Tibial nerve (tissue), 4 donors: ENCODE data around the gene CACNG7. TPM values are rescaled to one million over a fixed set of nuclear protein-coding genes. Genes with fewer than 3 reads are reported as not detected.

Source experiments
- DNase-seq, 2 donors: peaks; one replicate each; pipeline ENCODE4 v3.0.0-alpha.2; 2019; ENCODE audit warnings: low spot score in 2 of 2
- H3K27ac ChIP-seq, 4 donors: fragments of 200-600 bp; sonication (generic) in 3 of 4; one replicate each; pipeline ENCODE4 v1.5.1; 2017 to 2019; ENCODE audit warnings: mild to moderate bottlenecking in 1 of 4
- H3K27me3 ChIP-seq, 2 donors: fragments of 200-600 bp; sonication (generic) in 1 of 2; one replicate each; pipeline versions ENCODE4 v1.5.1 to v1.6.0; 2017 to 2019
- H3K36me3 ChIP-seq, 3 donors: fragments of 200-600 bp; sonication (generic); one replicate each; pipeline ENCODE4 v1.5.1; 2018 to 2019
- H3K4me1 ChIP-seq, 4 donors: fragments of 200-600 bp; sonication (generic) in 3 of 4; one replicate each; pipeline ENCODE4 v1.5.1; 2017 to 2019
- H3K4me3 ChIP-seq, 4 donors: fragments of 200-600 bp; sonication (generic) in 3 of 4; one replicate each; pipeline ENCODE4 v1.5.1; 2017 to 2019; ENCODE audit warnings: mild to moderate bottlenecking in 1 of 4, moderate library complexity in 1 of 4
- H3K9me3 ChIP-seq, 4 donors: fragments of 200-600 bp; sonication (generic) in 3 of 4; one replicate each; pipeline ENCODE4 v1.5.1; 2017 to 2019
- CTCF ChIP-seq, 5 experiments: fragments of 200-600 bp in 3 of 5; fragments of 450-650 bp in 2 of 5; sonication (generic) in 3 of 5; IDR thresholded peaks; one replicate each; pipeline ENCODE4 v1.5.1; 2016 to 2019; ENCODE audit warnings: antibody characterized with exemption in 5 of 5, mild to moderate bottlenecking in 3 of 5, moderate library complexity in 2 of 5
- EP300 ChIP-seq, 2 donors: sonication (generic); formaldehyde crosslinking; IDR thresholded peaks; one replicate each; pipeline ENCODE4 v1.6.1; 2017; ENCODE audit warnings: antibody characterized with exemption in 2 of 2, mild to moderate bottlenecking in 1 of 2
- POLR2A ChIP-seq, 2 donors: fragments of 450-650 bp; IDR thresholded peaks; one replicate each; pipeline ENCODE4 v1.6.1; 2017; ENCODE audit warnings: antibody characterized with exemption in 2 of 2, mild to moderate bottlenecking in 2 of 2, moderate library complexity in 2 of 2
- WGBS, 2 donors: methylation state at CpG; one replicate each; pipeline ENCODE4 v1.1.5; 2018; 5-methylcytosine and 5-hydroxymethylcytosine counted together
- total RNA-seq, 4 donors: library from RNA; depleted of rRNA; stranded (reverse); fragments of >200 nt; gene quantifications; one replicate each; pipeline ENCODE4 v1.1.0, GENCODE V29; 2016

The CACNG7 gene
- total RNA-seq, 4 donors from 2014 or later = not detected

- TF ChIP-seq EP300 (IDR thresholded peaks at IDR 0.05) = no peak
- no peak for TF ChIP-seq CTCF (IDR thresholded peaks at IDR 0.05)
- TF ChIP-seq POLR2A (IDR thresholded peaks at IDR 0.05) = no peak
- 83 to 90% methylated on average over 7 of the region's 7 CpGs for WGBS, 2 donors
- H3K36me3 ChIP-seq = no peaks in the 10 kb centered on the region
- no peak overlapping the region for H3K27ac ChIP-seq
- H3K9me3 ChIP-seq = peaks cover 0 to 3% (median 0%) of the 10 kb centered on the region in 4 donors
- H3K27me3 ChIP-seq = peaks cover 0 to 15% of the 10 kb centered on the region in 2 donors
- no peak overlapping the region for H3K4me3 ChIP-seq
- H3K4me1 ChIP-seq = no peaks in the 10 kb centered on the region
- no peak for DNase-seq
Measured at GRCh38 chr19:53917356-53917755, 8.3 kb downstream of the CACNG7 start.

GRCh38 chr19:53927739-53928138 is 18.7 kb downstream of the CACNG7 start:
- no peaks in the 10 kb centered on the region for H3K27me3 ChIP-seq
- WGBS, 2 donors = 37 to 42% methylated on average over 8 of the region's 8 CpGs
- H3K4me1 ChIP-seq = no peaks in the 10 kb centered on the region
- DNase-seq = no peak
- H3K27ac ChIP-seq = no peak overlapping the region
- no peak for TF ChIP-seq EP300 (IDR thresholded peaks at IDR 0.05)
- no peak overlapping the region for H3K4me3 ChIP-seq
- H3K36me3 ChIP-seq = no peaks in the 10 kb centered on the region
- H3K9me3 ChIP-seq = no peaks in the 10 kb centered on the region

- no peak for TF ChIP-seq CTCF (IDR thresholded peaks at IDR 0.05)
- Histone ChIP-seq H3K4me3 (no peak overlapping the region), H3K27me3 (peaks cover 0 to 2% of the 10 kb centered on the region in 2 donors), H3K27ac (no peak overlapping the region), H3K4me1 (no peaks in the 10 kb centered on the region), H3K36me3 (no peaks in the 10 kb centered on the region), H3K9me3 (peaks cover 0 to 14% (median 0%) of the 10 kb centered on the region in 4 donors)
- WGBS, 2 donors = 41 to 46% methylated on average over 7 of the region's 7 CpGs
- DNase-seq = no peak
Measured at GRCh38 chr19:53936029-53936428, 27.0 kb downstream of the CACNG7 start.

GRCh38 chr19:53942001-53942786 is 33.1 kb downstream of the CACNG7 start:
- 3 to 4% methylated on average over 32 to 34 of the region's 55 CpGs for WGBS, 2 donors

GRCh38 chr19:53944416-53944815 is 35.3 kb downstream of the CACNG7 start:
- H3K4me3 ChIP-seq = no peak overlapping the region
- peaks cover 0 to 36% of the 10 kb centered on the region in 2 donors for H3K27me3 ChIP-seq
- H3K36me3 ChIP-seq = no peaks in the 10 kb centered on the region
- no peak for TF ChIP-seq EP300 (IDR thresholded peaks at IDR 0.05)
- no peak for TF ChIP-seq POLR2A (IDR thresholded peaks at IDR 0.05)
- TF ChIP-seq CTCF (IDR thresholded peaks at IDR 0.05) = no peak
- no peak overlapping the region for H3K27ac ChIP-seq
- DNase-seq = no peak
- H3K4me1 ChIP-seq = no peaks in the 10 kb centered on the region
- WGBS, 2 donors = 81 to 84% methylated on average over 4 of the region's 4 CpGs
- peaks cover 0 to 28% (median 0%) of the 10 kb centered on the region in 4 donors for H3K9me3 ChIP-seq

More at GRCh38 chr19:53942001-53942786, 33.1 kb downstream of the CACNG7 start:
- Histone ChIP-seq H3K9me3 (peaks cover 0 to 30% (median 0%) of the 10 kb centered on the region in 4 donors), H3K36me3 (no peaks in the 10 kb centered on the region), H3K4me3 (no peak overlapping the region), H3K27ac (no peak overlapping the region), H3K27me3 (peaks cover 0 to 36% of the 10 kb centered on the region in 2 donors), H3K4me1 (no peaks in the 10 kb centered on the region)
- no peak for DNase-seq
- TF ChIP-seq CTCF (IDR thresholded peaks at IDR 0.05) = no peak
- TF ChIP-seq POLR2A (IDR thresholded peaks at IDR 0.05) = no peak
- no peak for TF ChIP-seq EP300 (IDR thresholded peaks at IDR 0.05)
